Spleen (tissue), 7 donors: ENCODE data around the gene PTP4A2.
A peak's percentile ranks its signal among the peaks of the same experiment; 100 is the strongest.

ENCODE experiments used
- POLR2A ChIP-seq, 3 donors: fragments of 450-650 bp; IDR thresholded peaks; one replicate each; pipeline ENCODE4 v1.5.1; 2017; ENCODE audit warnings: antibody characterized with exemption in 3 of 3, mild to moderate bottlenecking in 1 of 3
- POLR2AphosphoS5 ChIP-seq, 3 donors: sonication (generic); formaldehyde crosslinking; IDR thresholded peaks; one replicate each; pipeline ENCODE4 v1.5.1; 2017; ENCODE audit warnings: antibody characterized with exemption in 3 of 3
- TF ChIP-seq, protein P1 (sequence below), 11 experiments: fragments of 200-600 bp in 7 of 11; fragments of 450-650 bp in 4 of 11; sonication (generic) in 4 of 11; IDR thresholded peaks in 8 of 11; conservative IDR thresholded peaks in 3 of 11; 1 replicate in 7 of 11; 2 replicates in 4 of 11; pipeline versions ENCODE4 v1.4.0 to v1.8.0; 2016 to 2021; ENCODE audit warnings: antibody characterized with exemption in 11 of 11, inconsistent platforms in 4 of 11, mild to moderate bottlenecking in 1 of 11
- donor health status: DM: no; HTN: no; CAD: no; lungs with moderate emphysema.
- donor health status: DM: no; HTN: no; CAD: no.
- donor health status: DM: no; HTN: no; CAD: no.

- TF ChIP-seq POLR2A (IDR thresholded peaks at IDR 0.05) (no peak), POLR2AphosphoS5 (IDR thresholded peaks at IDR 0.05) (peak in 1 of 3 donors; percentile 49)
- TF ChIP-seq, protein P1, sequence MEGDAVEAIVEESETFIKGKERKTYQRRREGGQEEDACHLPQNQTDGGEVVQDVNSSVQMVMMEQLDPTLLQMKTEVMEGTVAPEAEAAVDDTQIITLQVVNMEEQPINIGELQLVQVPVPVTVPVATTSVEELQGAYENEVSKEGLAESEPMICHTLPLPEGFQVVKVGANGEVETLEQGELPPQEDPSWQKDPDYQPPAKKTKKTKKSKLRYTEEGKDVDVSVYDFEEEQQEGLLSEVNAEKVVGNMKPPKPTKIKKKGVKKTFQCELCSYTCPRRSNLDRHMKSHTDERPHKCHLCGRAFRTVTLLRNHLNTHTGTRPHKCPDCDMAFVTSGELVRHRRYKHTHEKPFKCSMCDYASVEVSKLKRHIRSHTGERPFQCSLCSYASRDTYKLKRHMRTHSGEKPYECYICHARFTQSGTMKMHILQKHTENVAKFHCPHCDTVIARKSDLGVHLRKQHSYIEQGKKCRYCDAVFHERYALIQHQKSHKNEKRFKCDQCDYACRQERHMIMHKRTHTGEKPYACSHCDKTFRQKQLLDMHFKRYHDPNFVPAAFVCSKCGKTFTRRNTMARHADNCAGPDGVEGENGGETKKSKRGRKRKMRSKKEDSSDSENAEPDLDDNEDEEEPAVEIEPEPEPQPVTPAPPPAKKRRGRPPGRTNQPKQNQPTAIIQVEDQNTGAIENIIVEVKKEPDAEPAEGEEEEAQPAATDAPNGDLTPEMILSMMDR (IDR thresholded peaks at IDR 0.05 in 8 of 11, conservative IDR thresholded peaks at IDR 0.05 in 3 of 11): no peak
Measured at GRCh38 chr1:31905093-31905509, 33.1 kb downstream of the PTP4A2 start.
